GM18519 (cell line): ENCODE data around the gene LAMA3.

ENCODE experiments used
- ATAC-seq: cut with Tn5 transposase; IDR thresholded peaks from one replicate; pipeline ENCODE4 v1.9.1; 2021; ENCODE audit warnings: mild to moderate bottlenecking, moderate library complexity; ENCODE audit not compliant: unreplicated experiment, low FRiP score

The LAMA3 gene

GRCh38 chr18:23982155-23983079 lies 293.2 kb downstream of the LAMA3 start:
- no peak for ATAC-seq

- no peak for ATAC-seq
These were observed 293.9 kb downstream of the LAMA3 start for GRCh38 chr18:23983112-23983511.

- peak; percentile 65 for ATAC-seq
These were observed 297.5 kb downstream of the LAMA3 start for GRCh38 chr18:23986600-23987359.

- no peak for ATAC-seq
These were observed 301.5 kb downstream of the LAMA3 start for GRCh38 chr18:23990474-23991410.

- no peak for ATAC-seq
These were observed 303.1 kb downstream of the LAMA3 start for GRCh38 chr18:23992089-23992940.

- no peak for ATAC-seq
These were observed 303.7 kb downstream of the LAMA3 start for GRCh38 chr18:23992941-23993280.

GRCh38 chr18:23994361-23994902 lies 305.2 kb downstream of the LAMA3 start:
- no peak for ATAC-seq

GRCh38 chr18:23995180-23995579 lies 305.9 kb downstream of the LAMA3 start:
- ATAC-seq = no peak

GRCh38 chr18:23998018-23998417 lies 308.8 kb downstream of the LAMA3 start:
- no peak for ATAC-seq

GRCh38 chr18:23998820-23999219 lies 309.6 kb downstream of the LAMA3 start:
- ATAC-seq = no peak

- ATAC-seq = no peak
These were observed 311.6 kb downstream of the LAMA3 start for GRCh38 chr18:24000613-24001490.

GRCh38 chr18:24002479-24002878 lies 313.2 kb downstream of the LAMA3 start:
- no peak for ATAC-seq

- no peak for ATAC-seq
These were observed 314.0 kb downstream of the LAMA3 start for GRCh38 chr18:24003288-24003687.

- ATAC-seq = no peak
These were observed 314.8 kb downstream of the LAMA3 start for GRCh38 chr18:24003903-24004640.
